ENCODE results near the gene GNAT2.
A peak's percentile ranks its signal among the peaks of the same experiment; 100 is the strongest.

GNAT2 gene

DNA sequence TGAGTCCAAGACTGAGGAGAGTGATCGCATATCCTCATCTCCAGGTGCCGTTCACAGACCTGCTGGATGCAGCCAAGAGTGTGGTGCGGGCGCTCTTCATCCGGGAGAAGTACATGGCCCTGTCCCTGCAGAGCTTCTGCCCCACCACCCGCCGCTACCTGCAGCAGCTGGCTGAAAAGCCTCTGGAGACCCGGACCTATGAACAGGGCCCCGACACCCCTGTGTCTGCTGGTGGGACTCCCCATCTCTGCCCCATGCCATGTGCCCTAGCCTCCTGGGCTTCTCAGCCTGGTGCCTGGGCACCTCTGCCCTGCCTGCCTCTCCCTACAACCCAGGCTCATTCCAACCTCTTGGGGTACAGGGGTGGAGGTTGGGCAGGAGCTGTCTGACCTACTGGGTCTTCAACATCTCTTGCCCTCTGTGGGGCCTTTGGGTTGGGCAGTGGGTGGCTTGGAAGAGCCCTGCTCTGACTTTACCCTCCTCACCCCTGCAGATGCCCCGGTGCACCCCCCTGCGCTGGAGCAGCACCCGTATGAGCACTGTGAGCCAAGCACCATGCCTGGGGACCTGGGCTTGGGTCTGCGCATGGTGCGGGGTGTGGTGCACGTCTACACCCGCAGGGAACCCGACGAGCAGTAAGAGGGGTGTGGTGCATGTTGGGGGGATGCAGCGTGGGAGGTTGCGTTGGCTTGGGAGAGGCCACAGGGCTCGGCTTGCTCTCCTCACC is 7.4 kb upstream of the GNAT2 start:
- no peak for DNase-seq

DNA sequence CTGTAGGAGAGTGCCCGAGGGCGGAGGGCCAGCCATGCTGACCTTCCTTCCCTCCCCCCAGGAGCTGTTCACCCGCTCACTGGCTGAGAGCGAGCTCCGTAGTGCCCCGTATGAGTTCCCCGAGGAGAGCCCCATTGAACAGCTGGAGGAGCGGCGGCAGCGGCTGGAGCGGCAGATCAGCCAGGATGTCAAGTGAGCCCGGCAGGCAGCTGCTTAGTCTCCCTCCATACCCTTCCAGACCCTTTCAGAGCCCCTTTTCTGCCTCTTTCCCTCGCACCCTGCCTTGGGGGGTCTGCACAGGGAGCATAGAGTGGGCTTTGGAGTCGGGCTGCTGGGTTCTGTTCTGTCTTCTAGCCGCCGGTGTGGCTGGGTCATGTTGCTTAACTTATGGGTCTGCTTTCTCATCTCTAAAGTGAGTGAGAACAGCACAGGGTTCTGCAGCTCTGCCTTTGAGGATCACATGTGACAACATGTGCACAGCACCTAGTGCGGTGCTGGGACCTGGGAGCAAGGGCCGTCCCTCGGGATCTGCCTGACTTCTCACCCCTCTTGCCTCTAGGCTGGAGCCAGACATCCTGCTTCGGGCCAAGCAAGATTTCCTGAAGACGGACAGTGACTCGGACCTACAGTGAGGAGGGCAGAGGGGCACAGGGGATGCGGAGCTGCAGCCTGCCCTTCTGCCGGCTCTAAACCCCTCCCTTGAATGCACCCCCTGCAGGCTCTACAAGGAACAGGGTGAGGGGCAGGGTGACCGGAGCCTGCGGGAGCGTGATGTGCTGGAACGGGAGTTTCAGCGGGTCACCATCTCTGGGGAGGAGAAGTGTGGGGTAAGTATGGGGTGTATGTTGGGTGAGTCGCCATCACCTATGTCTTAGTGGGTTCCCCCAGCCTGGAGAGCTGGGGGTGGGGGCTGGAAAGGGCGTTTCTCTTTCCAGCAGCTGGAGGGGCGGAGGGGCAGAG is 6.5 kb upstream of the GNAT2 start:
- no peak for DNase-seq

- no peak for DNase-seq
Measured at GRCh38 chr1:109625176-109625575, 5.8 kb upstream of the GNAT2 start.

DNA sequence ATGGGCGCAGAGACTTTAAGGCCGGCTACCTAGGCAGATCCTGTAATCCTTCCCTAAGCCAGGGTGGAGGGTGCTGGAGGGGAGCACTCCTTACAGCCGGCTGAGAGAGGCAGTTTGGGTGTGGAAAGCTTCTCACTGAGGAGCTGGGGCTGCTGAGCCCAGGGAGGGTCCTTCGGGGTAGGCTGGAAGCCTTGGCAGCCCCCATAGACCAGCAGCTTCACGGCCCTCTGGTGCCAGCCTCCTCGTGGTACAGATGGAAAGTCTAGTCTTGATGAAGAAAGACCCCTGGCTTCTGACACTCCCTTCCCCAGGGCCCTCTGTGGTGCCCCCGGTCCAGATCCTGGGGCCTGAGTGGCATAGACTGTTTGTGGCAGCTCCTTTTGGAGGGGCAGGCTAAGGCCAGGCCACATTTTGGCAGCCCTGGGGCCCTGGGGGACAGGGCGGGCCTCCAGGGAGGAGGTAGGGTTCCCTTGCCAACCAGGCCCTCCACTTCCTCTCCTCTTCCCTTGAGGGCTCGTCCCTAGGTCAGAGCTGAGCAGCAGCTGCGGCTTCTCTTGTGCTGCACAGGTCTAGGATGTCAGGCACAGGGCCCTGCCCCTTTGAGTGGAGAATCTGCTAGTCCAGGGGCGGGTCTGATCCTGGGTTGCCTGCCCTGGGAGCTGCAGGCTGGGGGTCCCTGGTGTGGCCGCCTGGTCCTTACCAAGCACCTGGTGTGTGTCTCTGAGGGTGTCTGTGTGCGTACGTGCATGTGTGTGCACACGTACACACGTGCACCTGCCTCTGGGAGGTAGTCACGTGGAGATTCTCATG is 5.0 kb upstream of the GNAT2 start:
- DNase-seq = no peak

GRCh38 chr1:109623601-109624161 is 4.3 kb upstream of the GNAT2 start:
- DNase-seq = no peak

DNA sequence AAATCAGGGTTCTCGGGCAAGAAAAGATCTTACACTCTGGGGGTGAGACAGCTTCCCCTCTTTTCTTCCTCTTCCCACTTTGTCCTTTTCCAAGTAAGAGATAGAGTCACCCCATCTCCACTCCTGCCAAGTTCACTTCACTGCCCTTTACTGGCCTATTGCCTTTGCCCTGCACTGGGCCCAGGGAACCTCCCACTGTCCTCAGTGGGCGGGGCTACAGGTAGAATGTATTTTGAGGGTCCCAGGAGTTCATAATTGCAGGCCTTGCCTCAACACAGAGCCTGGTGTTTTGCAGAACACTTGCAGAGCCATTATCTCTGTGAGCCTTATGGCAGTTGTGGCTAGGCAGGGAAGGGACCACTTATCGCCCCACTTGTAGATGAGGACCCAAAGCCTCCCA is 3.5 kb upstream of the GNAT2 start:
- DNase-seq = no peak

DNA sequence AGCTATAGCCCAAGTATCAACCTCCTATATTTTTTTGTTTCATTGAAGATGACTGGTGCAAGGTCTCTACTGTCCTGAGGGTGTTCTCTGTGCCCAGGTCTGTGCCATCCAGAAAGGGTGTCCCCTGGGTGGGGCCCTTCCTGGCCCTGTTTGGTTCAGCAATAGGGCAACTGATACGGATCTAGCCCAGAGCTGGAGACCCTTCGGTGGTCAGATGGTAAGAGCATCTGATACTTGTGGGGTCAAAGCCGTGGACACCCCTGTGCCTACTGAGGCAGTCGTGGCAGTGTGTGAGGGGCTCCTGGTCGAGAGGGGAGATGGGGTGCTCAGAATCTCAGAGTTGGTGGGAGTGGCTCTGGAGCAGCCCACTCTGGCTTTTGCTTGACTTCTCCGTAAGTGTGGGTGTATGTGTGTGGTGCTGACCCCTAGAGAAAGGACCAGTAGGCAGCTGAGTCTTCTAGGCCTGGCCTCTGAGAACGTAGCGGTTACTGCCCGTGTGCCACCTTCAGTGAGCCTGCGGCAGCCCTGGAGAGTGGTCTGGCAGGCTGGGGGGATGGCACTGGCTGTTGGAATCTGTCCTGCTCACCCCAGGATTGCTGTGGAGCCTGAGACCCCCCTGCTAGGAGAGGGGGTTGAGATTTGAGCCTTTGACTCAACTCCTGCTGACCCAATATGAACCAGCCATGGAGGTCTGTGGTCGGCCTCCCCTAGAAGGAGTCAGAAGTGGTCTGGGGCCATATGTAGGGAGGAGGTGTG is 2.9 kb upstream of the GNAT2 start:
- DNase-seq = no peak

DNA sequence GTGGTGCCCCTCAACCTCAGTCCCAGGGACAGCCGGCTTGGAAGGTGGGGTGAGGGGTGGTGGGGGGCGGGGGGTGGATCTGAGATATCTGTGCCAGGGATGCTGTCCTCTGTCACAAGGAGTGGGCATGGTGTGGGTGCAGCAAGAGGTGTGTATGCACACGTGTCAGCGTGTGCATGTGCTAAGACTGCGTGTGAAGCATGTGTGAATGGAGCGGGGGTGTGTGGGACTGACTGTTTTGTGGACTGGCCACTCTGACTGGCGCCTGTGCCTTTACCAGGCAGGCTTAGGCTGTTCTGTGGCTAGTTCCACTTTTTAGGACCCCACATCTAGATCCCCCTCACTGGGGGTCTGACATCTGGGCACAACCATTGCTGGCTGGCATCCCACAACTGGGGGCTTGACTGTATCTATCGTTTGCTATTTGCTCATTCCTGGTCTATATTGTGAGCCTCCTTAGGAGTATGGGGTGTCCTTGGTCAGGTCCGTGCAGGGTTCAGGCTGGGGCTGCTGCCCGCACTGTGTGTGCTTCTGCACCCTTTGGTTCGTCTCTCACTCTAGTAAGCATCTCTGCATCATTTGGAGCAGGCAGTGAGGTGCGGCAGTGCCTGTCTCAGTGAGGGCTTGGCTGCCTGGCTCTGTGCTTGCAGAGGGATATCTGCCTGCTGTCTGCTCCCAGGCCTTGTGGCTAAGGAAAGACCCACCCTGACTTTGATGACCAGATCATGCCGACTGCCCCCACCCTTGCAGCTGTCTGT is 2.1 kb upstream of the GNAT2 start:
- DNase-seq = no peak

- DNase-seq = peak; percentile 92
Measured at GRCh38 chr1:109620841-109621286, 1.4 kb upstream of the GNAT2 start.

- DNase-seq = no peak
Measured at GRCh38 chr1:109620401-109620791, 980 bp upstream of the GNAT2 start.

- no peak for DNase-seq
Measured at GRCh38 chr1:109618661-109619575, 498 bp downstream of the GNAT2 start.

DNA sequence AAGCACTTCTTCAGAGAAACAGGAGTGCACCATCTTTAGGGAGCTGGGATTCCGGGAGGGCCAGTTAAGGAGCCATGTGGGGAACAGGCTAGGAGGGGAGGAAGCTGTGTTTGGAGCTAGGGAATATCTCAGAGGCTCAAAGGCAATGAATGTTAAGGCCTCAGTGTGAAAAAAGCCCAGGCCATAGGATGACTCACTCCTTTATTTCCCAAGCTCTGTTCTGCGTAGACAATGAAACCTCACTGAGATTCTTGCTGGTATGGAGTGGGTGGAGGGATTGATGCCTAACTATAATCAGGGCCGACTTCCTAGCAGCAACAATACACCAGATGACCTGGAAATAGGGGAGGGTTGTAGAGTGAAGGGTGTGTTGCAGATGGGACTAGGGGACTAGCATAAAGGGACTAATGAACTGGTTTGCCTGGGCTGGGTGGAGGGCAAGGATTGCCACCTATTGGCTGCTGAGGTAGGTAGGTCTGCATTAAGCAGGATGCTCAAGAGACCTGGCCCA is 2.1 kb downstream of the GNAT2 start:
- no peak for DNase-seq

GRCh38 chr1:109616391-109616790 is 3.0 kb downstream of the GNAT2 start:
- DNase-seq = no peak

DNA sequence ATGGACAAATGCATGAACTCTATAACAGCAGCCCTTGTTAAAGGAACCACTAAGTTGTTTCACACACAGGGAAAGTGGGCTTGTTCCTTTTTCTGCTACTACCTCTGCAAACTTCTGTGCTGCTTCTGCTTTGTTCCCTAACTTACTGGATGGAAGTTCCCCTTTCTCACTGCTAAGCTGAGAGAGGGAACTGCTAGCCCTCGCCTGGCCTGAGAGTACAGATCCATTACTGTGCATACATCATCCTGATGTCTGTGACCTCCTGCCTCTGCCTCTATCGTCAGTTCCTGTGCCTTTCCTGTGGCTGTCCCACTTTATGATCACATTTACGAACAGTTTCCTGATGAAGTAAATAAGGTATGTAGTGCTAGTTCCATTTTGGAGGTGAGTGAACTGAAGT is 3.5 kb downstream of the GNAT2 start:
- DNase-seq = no peak

- DNase-seq = no peak
Measured at GRCh38 chr1:109613361-109614147, 5.9 kb downstream of the GNAT2 start.

- no peak for DNase-seq
Measured at GRCh38 chr1:109611308-109611990, 8.0 kb downstream of the GNAT2 start.

DNA sequence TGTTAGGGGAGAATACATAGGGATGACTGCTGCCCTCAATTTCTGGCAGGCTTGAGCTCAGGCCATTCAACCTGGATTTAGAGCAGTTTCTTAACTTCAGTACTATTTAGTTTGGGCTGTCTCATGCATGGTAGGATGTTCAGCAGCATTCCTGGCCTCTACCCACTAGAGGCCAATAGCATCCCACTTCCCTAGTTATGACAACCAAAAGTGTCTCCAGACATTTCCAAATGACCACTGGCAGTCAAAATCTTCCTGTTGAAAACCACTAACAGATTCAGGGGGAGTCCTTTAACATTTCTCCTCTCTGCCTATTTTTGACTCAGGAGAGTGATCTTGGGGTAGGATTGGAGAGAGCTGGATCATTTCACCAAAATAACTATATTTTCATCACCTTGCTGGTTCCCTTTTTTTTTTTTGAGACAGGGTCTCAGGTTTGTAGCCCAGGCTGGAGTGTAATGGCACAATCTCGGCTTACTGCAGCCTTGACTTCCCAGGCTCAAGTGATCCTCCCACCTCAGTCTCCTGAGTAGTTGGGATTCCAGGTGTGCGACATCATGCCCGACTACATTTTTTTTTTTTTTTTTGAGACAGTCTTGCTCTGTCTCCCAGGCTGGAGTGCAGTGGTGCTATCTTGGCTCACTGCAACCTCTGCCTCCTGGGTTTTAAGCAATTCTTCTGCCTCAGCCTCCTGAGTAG is 8.7 kb downstream of the GNAT2 start:
- no peak for DNase-seq

GRCh38 chr1:109609881-109610280 is 9.5 kb downstream of the GNAT2 start:
- no peak for DNase-seq

Measured in COR-L47 (cell line).